ENCODE results near the gene DUOX1.

Gene DUOX1

GRCh38 chr15:45198337-45199135, 68.7 kb downstream of the DUOX1 start:
- DNase-seq, result peak; percentile 63

GRCh38 chr15:45199136-45199810, 69.5 kb downstream of the DUOX1 start:
- no peak for DNase-seq

GRCh38 chr15:45200001-45200798, 70.4 kb downstream of the DUOX1 start:
- peak; percentile 74 for DNase-seq

GRCh38 chr15:45200799-45201556, 71.2 kb downstream of the DUOX1 start:
- DNase-seq, result peak; percentile 31

GRCh38 chr15:45201557-45201859, 71.7 kb downstream of the DUOX1 start:
- DNase-seq, result no peak

- DNase-seq, result no peak
Measured at GRCh38 chr15:45201869-45202268, 72.1 kb downstream of the DUOX1 start.

GRCh38 chr15:45203182-45203581, 73.4 kb downstream of the DUOX1 start:
- DNase-seq, result no peak

GRCh38 chr15:45205192-45205591, 75.4 kb downstream of the DUOX1 start:
- peak; percentile 16 for DNase-seq

- DNase-seq, result no peak
Measured at GRCh38 chr15:45212493-45212892, 82.7 kb downstream of the DUOX1 start.

All from DMS79 (cell line).